HuH-7.5 (cell line): ENCODE results near the gene HDAC10.
"Not testable (repeated sequence)": the region's sequence is repeated elsewhere in the genome, so short reads cannot be mapped to it uniquely, and the experiment has no call there.

ENCODE experiments used
- DNase-seq: peaks from one replicate; pipeline ENCODE4 v3.0.0; 2011; ENCODE audit warnings: low spot score

The HDAC10 gene

DNA sequence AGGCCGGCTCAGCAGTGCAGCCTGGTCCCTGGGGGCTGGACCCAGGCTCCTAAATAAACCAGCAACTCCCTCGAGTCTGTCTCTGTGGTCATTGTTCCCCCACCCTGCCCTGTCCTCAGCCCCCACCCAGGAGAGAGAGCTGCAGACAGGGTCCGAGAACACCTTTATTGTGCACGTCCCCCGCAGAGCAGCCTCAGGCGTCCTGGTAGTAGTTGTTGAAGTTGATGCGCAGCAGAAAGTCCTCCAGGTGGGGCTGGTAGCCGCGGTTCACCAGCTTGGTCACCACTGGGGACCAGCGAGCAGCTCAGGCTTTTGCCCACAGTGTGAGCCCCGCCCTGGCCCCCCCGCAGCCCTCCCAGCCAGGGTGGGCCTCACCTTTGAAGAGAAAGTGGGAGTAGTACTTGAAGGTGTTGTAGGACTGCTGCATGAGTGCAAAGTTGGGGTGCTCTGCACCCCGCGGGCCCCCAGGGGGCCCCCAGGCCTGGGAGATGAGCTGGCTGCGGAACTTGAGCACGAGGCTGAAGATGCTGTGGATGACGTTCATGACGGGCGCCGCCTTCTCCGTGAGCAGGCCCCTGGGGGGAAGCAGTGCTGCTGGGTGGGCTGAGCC is 33.4 kb downstream of the HDAC10 start:
- no peak for DNase-seq

GRCh38 chr22:50216684-50217520 is 34.2 kb downstream of the HDAC10 start:
- DNase-seq: no peak

- DNase-seq: no peak
These were observed 34.9 kb downstream of the HDAC10 start for GRCh38 chr22:50216055-50216683.

DNA sequence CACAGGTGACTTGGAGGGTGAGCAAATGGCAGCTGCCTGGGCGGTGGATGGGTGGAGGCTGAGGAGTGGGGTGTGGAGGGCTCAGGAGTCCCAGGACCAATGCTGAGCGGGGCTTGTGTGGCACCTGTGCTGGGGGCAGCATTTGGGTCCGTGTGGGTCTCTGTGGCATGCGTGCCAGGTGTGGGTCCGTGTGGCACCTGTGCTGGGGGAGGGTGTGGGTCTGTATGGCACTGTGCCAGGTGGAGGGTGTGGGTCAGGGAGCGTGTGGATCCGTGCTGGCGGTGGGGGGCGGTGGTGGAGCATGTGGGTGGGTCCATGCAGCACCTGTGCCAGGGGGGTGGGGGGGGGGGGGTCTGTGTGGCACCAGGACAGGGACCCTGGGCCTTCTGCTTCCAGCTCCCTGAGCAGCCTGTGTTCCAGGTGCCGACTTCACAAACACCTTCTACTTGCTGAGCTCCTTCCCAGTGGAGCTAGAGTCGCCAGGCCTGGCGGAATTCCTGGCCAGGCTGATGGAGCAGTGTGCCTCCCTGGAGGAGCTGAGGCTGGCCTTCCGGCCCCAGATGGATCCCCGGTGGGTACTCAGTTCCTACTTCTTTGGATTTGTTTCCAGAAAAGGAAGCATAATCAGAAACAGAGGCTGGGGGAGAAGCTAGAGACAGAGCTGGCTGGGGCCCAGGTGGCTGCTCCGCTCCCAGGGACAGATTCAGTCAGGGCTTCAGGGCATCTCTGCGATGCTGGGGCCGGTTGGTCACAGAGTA is 35.6 kb downstream of the HDAC10 start:
- no peak for DNase-seq

DNA sequence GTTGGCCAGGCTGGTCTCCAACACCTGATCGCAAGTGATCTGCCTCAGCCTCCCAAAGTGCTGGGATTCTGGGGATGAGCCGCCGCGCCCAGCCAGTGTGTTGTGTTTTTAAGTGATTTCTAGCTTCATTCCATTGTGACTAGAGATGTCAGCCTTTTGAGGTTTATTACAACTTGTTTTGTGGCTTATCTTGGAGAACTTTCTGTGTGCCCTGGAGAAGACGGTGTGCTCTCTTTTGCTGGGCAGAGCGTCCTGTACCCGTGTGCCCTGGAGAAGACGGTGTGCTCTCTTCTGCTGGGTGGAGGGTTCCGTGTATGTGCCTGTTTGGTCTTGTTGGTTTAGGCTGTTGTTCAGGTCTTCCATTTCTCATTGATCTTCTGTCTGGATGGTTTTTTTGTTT is 37.8 kb downstream of the HDAC10 start:
- no peak for DNase-seq

DNA sequence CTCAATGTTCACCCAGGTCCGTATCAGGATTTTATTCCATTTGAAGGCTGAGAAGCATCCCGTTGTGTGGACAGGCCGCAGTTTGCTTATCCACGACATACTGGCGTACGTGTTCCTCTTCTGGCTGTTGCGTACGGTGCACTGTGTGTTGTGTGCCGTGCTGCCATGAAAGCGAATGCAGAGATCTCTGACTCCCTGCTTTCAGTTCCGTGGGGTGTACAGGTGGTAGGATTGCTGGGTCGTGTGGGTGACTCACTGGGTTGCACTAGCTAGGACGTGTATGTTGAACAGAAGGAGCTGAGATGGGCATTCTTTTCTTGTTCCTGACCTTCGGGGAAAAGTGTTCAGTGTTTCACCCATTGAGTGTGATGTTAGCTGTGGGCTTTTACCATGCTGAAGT is 39.9 kb downstream of the HDAC10 start:
- no peak for DNase-seq

- DNase-seq: no peak
These were observed 40.5 kb downstream of the HDAC10 start for GRCh38 chr22:50210378-50211139.

- peak; percentile 91 for DNase-seq
These were observed 41.2 kb downstream of the HDAC10 start for GRCh38 chr22:50209893-50210292.

- no peak for DNase-seq
These were observed 41.8 kb downstream of the HDAC10 start for GRCh38 chr22:50208939-50209892.

DNA sequence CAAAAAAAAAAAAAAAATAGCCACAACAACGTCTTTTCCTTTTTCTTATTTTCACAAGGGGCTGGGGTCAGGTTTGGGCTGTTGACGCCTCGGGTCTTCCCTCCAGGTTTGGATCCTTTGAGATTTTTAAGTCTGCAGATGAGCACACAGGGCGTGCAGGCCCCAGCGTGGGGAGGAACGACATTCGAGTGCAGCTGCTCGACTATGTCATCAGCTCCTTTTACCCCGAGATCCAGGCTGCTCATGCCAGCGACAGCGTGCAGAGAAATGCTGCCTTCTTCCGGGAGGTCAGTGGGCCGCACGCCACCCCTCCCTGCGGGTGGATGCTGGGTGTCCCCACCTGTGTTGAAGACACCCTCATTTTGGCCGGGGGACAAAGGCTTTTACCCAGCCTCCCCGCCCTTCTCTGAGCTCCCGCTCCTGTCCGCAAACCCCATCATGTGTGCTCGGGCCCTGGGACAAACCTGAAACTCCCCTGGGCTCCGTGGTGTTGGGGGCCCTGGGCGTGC is 42.6 kb downstream of the HDAC10 start:
- DNase-seq: no peak

DNA sequence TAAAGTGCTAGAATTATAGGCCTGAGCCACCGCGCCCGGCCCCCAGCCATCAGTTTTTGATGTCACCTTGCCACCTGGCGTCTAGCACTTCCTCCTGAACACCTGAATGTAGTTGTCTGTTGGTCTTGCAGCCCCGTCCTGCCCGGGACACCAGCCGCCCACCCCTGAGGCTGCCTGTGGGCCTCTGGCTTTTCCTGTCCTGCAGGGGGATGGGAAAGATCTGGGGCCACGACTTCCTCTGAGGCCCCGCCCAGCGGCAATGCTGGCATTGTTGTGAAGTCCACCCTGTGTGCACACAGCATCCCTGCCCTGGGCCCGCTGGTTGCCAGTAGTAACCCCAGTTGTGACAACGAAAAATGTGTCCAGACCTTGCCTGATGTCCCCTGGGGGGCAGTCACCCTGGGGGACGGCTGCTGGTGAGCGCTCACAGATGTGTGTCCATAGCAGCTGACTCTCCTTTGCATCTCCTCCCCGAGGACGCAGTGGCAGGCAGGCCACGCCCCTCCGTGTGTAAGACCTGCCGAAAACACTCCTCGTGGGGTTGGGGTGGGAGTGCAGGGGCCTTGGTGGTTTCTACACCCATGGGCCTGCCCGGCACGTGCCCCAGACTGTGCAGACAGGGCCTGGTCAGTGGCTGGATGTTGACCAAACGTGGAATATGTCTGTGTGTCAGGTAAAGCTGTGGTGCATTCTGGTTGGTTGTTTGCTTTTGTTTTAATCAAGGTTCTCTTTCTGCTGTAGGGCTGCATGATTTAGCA is 43.5 kb downstream of the HDAC10 start:
- DNase-seq: no peak

- DNase-seq: peak; percentile 88
These were observed 44.5 kb downstream of the HDAC10 start for GRCh38 chr22:50206599-50206998.

GRCh38 chr22:50205781-50206569 is 45.1 kb downstream of the HDAC10 start:
- no peak for DNase-seq

DNA sequence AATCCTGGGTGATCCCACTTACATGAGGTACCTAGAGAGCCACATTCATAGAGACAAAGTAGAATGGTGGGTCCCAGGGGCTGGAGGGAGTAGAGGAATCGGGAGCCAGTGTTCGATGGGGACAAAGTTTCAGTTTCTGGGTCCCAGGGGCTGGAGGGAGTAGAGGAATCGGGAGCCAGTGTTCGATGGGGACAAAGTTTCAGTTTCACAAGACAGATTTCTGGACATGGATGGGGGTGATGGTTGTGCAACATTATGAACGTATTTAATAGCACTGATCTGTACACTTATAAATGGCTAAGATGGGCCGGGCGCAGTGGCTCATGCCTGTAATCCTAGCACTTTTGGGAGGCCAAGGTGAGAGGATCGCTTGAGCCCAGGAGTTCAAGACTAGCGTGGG is 46.1 kb downstream of the HDAC10 start:
- not testable (repeated sequence) for DNase-seq

DNA sequence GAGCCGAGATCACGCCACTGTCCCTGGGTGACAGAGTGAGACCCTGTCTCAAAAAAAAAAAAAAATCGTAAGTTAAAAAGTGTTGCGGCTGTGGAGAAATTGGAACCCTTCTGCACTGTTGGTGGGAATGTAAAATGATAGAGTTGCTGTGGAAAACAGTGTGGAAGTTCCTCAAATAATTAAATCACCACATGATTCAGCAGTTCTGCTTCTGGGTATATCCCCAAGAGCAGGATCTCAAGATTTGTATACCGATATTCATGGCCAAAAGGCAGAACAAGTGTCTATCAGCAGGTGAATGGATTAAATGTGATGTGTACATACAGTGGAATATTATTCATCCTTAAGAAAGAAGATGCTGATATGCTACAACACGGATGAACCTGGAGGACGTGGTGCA is 46.5 kb downstream of the HDAC10 start:
- no peak for DNase-seq

DNA sequence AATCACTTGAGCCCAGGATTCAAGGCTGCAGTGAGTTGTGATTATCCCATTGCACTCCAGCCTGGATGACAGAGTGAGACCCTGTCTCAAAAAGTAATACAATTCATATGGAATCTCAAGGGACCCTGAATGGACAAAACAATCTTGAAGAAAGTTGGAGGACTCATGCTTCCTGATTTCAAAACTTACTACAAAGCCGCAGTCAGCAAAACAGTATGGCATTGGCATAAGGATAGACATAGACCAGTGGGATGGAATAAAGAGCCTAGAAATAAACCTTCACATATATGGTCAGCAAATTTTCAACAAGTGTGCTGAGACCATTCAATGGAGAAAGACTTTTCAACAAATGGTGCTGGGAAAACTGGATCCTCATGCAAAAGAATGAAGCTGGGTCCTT is 47.8 kb downstream of the HDAC10 start:
- DNase-seq: no peak

GRCh38 chr22:50202130-50202666 is 48.9 kb downstream of the HDAC10 start:
- DNase-seq: peak; percentile 83
